ENCODE results near the gene PACS2.
"Not testable (repeated sequence)": the region's sequence is repeated elsewhere in the genome, so short reads cannot be mapped to it uniquely, and the experiment has no call there.

Gene PACS2

DNA sequence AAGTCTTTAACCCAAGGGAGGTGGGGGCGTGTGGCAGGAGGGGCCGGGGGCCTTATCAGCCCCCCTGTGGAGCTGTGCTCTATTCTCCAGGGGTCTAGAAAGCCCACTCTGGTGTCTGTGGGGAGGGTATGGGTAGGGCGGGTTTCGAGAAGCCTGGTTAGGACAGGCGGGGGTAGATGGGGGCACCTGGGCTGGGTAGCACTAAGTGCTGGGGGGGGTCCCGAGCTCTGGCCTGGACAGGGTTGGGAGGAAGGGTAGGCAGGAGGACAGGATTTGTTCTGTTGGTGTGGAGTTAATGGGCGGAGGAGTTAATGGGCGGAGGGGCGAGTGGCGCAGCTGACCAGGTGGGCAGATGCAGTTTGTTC lies 2.0 kb downstream of the PACS2 start:
- DNase-seq: no peak

DNA sequence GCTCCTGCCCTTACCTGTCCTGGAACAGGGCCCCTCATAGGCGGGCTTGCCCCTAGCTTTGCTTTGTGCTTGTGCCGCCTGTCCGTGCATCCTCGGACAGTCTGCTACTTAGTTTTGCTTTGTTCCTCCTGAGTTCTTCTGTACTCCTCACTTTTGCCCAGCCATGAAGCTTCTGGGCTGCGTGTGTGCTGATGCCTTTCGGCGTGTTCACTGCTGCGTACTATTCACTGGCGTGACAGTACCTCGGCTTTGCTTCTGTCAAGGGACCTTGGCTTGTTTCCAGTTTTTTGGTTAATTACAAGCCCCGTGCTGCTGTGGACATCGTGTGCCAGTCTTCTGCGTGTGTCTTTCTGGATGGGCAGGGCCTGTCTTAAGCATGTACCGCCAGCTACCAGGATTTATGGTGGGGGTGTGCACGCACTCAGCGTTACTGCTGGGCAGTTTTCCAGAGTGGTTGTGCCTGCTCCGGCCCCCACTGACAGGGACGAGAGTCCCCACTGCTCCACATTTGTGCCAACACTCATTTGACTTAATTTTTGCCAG lies 2.5 kb downstream of the PACS2 start:
- DNase-seq: no peak

DNA sequence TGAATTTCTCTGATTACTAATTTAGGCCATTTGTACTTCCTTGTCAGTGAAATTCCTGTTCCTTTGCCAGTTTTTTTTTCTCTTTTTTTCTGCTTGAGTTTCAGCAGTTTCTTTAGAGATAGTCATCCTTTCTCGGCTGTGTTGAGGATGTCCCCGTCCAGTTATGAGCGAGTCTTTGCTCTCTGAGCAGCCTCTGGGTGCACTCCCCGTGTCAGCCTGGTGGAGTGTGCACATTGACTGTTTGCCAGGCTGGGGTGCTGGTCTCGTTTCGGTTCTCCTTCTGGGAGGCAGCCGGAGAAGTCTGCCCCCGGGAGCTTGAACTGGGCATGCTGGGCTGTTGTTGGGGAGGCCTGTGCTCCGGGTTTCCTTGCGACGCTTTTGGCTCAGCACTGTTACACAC lies 3.0 kb downstream of the PACS2 start:
- no peak for DNase-seq

DNA sequence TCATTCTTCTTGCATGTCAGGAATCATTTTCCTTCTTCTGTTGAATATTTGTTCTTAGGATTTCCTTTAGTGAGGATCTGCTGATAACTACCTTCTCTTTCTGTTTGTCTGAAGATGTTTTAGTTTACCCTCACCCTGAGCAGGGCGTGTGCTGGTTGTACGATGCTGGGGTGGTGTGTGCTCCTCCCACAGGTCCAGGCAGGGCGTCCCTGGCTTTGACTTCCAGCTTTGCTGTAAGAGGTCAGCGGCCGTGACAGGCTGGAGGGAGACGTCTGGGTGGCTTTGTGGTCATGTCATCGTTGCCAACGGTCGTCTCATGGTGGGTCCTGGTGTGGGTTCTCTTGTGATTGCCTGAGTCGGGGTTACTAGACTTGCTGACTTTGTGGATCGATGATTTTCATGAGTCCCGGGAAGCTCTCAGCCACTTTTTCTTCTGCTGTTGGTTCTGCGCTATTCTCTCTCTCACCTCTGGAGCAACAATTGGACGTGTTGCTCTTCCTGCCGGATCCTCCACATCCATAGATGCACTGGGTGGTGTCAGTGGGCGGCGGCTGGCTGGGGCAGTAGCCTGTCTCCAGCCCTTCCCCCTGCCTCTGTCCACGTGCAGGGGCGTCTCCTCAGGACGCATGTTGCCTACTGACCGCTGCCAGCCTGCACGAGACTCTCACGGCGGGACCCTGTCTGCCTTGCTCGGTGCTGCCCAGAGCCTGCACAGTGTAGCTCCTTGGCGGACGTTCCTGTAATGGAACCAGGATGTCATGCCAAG lies 8.4 kb downstream of the PACS2 start:
- no peak for DNase-seq

DNA sequence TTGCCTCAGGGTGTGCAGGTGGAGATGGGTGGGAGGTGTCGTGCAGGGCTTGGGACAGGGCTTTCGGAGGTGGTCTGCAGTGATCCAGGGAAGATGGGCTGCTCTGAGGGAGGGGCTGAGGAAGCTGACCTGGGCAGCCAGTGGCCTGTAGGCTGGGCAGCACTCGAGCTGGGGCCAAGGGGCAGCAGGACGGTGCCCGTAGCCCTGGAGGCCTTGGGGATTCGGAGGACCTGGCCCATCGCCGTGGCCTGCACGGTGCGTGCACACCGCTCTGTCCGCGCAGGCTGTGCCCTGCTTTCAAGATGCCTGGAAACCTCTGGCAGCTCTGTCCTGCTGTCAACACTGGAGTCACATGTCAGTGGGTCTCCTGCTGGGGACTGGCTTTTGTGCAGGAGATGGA lies 9.1 kb downstream of the PACS2 start:
- no peak for DNase-seq

DNA sequence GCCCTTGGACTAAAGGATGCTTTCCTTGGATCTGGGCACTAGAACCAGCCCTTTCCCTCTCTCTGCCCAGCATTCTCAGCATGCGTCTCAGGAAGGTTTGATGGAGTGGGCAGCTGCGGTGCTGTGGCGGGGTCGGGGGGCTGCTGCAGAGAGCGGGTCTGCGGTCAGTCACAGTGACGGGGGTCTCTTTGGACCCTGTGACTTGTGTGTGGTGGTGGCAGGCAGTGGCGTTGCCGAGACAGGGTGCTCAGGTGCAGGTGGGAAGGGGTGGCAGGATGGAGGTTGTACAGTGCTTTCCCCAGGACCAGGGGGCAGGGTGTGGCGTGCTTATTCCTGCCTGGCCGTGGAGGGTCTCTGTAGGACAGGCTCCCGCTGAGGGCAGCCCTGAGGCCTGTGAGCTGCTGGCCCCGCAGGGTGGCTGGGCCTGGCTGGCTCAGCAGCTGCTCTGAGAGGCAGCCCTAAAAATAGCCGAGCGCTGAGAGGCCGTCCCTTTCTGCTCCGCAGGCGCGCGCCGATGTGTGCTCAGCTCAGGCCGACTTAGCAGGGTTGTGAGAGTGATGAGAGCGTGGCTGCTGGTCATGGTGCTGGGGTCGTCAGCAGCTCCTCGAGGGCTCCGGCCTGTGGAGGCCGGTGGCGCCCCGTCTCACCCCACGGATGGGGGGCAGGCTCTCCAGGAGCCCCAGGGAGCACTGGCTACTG lies 9.7 kb downstream of the PACS2 start:
- DNase-seq: no peak

DNA sequence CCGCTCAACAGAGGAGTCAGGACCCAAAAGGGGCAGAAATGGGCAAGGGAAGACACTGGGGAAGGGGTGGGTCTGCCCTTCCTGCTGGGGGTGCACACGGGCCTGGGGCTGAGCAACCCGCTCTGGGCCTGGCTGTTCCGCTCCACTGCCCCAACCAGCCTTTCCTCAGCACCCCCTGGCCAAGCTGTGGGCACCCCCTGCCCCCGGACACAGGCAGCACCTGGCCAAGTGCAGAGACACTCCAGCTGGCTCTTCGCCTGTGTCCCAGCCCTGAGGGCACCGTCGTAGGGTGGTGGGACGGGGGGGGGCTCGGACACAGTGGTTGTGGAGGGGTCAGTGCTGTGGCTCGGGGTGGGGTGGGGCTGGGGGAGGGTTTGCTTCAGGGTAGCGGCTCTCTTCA lies 10.3 kb downstream of the PACS2 start:
- DNase-seq: no peak

DNA sequence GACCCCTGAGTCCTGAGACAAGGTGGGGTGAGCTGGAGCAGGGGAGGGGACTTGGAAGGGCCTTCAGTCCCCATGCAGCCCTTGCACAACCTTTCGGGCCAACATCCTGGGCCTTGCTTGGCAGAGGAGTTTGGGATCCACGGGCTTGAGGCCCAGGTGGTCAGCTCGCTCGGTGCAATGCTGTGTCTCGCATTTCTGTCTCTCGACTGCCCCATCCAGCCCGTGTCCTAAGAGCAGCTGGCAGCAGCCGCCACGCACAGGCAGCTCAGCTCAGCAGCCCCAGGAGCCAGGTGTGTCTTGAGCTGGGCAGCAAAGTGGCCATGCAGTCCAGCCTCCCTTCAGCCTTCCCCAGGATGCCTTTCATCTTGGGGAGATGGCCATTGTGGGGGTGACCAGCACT lies 10.8 kb downstream of the PACS2 start:
- DNase-seq: no peak

DNA sequence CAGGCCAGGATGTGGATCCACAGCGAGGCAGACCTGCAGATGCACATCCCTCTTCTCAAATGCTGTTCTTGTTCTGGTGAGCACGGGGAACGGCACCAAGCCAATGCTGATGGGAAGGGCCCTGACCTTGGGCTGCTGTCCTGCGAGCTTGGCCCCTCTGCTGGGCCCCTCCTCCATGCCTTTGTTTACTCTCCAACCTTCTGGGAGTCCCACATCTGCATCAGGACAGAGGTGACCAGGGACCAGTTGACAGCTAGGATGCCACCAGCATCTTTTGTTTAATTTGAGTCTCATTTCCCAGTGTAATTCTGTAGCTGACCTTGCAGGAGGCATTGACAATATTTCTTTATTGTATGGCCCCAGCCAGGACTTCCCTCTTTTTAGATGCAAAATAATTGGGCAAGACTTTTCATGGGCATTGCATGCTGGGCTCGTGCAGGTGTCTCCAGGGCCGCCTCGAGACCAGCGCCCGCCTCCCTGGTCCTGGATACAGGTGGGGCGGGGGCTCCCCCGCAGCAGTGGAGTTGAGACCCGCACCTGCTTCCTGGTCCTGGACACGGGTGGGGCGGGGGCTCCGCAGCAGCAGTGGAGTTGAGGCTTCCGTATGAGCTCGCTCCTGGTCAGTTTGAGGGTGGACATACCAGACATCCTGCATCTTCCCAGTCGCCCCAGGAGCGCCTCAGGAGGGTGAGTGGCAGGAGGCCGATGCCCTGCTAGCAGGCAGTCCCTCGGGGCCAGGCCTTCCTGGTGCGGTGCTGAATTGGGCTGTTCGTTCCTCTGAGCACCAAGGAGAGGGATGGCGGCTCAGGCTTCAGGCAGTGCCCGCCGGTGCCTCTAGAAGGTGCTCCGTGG lies 11.4 kb downstream of the PACS2 start:
- no peak for DNase-seq

DNA sequence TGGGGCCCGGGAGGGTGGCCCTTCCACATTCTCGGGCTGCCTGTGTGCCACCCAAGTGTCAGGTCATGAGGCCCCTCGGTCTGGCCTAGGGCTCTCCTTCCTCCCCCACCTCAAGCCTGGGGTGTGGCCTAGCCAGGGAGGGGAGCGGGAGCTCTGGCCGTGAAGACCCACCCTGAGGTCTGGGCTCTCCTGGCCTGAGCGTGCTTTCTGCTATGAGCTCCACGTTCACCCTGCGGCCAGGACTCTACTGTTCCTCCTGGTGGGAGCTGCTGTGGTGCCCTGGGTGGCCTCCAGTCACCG lies 12.0 kb downstream of the PACS2 start:
- no peak for DNase-seq

DNA sequence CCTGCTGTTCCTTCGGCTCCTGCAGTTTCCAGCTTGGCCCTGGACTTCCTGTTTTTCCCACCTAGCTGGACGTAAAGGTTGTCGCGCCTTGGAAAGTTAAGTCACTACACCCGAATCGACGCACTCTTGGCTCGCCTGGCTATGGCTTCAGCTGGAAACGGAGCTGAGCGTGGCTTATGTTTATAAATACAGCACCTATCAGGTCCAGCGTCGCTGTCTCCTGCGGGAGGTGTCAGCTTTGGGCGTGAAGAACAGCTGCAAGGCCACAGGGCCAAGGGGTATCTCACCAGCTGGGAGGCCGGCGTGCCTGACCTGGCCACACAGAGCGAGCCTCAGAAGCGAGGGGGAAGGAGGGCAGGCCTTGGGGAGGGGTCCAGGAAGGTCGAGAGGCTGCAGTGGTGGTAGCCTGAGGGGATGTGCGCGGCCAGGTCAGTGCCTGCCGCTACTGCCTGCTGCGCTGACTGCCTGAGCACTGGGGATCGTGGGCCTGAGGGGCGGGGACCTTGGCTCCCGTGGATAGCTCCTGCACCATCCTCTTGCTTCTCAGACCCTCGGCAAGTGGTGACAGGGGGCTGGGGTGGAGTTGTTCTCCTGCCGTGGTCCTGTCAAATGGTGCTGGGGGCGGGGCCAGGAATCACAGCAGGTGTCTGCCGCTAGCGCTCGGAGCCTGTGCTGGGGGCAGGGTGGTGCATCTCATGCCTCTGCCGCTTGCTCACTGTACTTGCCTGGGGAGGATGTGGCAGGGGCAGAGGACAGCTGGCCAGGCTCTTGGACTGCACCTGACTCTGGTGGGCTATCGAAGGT lies 12.5 kb downstream of the PACS2 start:
- DNase-seq: no peak

DNA sequence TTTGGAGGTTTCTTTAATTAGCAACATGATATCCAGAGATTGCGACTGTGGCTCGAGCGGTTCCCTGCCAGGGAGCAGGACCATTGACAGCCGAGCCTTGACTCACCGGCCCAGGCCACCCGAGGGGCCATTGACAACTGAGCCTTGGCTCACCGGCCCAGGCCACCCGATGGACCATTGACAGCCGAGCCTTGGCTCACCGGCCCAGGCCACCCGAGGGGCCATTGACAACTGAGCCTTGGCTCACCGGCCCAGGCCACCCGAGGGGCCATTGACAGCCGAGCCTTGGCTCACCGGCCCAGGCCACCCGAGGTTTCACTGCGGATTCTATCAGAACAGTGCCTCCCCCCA lies 13.1 kb downstream of the PACS2 start:
- DNase-seq: not testable (repeated sequence)

DNA sequence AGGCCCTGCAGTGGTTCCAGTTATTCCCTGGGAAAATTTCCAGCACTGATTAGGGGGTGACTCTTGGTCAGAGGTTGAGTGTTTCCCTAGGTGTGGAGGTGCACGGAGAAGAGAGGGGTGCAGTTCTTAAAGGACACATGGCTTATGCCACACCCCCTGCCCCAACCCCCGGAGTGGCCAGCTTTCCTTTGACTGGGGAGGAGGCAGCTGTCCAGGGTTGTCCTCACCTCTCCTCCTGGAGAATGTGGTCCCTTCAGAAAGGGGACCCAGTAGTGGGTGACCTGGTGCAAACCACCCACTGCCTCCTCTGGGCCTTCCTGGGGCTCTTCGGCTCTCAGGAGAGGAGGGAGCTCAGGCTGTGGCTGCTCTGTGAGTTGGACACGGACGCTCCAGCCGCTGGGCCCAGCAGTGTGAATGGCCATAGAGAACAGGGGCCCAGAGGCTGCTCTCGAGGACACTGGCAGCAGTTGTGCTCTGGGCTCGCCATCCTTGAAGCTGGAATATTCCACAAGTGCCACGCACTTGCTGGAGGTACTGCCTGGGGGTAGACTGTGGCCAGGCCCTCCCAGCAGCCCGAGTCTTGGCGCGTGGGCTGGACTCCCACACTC lies 13.6 kb downstream of the PACS2 start:
- DNase-seq: no peak

DNA sequence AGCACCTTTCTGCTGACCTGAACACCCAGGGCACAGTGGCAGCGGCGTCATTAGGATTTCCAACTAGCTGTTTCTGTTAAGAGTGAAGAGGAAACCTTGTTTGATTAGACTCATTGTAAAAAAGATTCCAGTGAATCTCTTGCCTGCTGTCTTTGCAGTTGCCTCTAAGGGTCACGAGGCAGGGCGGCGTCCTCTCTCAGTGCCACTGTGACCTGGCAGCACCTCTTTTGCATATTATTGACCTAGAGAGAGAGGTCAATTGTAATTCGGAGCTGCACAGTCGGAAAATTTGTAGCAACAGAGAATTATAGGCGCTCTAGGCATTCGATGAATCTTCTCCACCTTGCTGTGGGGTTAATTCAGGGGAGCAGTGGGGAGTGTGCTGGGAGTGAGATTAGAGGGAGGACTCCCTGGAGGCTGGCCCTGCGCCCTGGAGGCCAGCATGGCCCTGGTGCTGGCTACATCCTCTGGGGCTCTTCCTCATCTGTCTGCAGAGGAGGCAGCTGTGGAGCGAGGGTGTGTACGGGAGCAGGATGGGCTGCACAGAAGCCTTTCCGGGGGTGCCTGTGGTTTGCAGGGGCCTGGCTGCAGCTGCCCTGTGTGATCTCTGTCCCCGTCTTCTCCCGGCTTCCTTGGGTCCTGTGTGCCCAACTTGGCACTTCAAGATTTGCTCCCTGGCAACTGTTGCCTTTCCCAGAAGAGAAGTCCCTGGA lies 14.3 kb downstream of the PACS2 start:
- no peak for DNase-seq

DNA sequence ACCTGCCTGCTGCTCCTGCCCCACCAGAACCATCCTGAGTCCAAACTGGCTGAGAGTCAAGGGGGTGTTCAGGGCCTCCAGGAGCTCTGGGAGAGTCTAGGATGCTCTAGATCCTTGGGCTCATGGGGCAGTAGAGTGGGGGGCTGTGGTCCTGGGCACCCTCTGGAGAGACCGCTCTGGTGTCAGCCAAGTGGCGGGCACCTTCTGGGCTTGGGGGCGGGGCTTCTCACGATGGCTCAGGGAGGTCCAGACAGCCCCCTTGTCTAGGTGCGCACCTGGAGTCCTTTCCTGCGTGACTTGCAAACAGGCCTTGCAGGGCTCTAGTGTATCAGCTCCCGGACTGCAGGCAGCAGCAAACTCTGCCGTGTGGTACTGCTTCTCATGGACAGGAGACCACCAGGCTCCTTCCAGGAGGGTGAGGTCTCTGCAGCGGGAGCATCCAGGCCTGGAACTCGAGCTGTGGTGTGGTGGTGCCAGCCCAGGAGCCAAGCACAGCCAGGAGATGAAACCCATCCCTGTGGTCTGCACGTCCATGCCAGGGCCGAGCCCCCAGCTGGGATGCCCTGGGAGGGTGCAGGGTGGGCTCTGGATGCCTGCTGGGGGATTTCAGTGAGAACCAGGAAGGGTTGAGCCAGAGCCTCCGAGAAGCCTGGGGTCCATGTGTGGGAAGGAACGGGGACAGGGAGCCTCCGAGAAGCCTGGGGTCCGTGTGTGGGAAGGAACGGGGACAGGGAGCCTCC lies 15.0 kb downstream of the PACS2 start:
- DNase-seq: no peak

DNA sequence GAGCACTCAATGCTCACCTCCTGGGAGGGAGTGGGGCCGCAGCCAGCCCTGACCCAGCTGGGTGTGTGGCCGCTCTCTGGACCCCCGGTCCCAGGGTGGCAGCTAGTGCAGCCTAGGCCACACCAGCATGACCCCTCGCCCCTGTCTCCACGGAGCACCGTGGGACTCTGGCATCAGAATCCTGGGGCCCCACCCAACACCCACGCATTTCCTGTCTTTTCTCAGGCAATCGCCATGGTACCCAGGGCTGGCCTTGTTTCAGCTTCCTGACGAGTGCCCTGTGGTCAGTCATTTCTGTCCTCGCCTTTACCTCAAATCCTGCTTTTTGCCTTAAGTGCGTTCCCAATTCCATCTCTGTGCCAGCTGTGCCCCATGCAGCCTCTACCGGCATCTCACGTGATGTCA lies 15.9 kb downstream of the PACS2 start:
- no peak for DNase-seq

DNA sequence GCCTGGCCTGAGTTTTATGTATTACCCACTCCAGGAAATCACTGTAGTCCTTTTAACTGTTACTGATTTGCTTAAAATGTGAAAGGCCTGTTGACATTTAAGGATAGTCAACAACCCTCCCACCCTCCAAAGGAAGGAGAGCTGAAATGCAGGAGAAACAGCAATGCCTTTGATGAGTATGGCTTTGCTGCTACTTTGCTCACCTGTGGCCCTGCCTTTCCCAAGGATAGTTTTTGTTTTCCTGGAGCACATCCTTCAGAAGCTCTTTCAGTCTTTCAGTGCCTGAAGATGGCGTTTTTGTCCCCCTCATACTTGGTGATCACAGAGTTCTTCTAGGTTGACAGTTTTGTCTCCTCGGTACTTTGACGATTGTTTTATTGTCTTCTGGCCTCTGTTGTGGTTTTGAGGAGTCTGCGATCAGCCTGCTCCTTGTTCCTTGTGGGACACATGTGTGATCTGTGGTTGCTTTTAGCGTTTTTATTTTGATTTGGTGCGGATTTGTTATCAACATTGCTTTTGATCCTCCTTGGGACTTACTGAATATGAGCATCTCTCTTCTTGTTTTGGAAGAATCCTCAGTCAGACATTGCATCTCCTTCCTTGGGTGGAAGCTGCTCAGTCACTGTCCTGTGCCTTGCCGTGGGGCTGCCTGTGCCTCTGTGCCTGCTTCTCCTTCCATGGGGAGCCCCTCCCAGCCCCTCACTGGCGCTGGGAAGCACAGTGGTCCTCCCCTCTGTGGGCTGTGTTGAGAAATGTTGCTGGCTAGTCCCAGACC lies 17.2 kb downstream of the PACS2 start:
- no peak for DNase-seq

DNA sequence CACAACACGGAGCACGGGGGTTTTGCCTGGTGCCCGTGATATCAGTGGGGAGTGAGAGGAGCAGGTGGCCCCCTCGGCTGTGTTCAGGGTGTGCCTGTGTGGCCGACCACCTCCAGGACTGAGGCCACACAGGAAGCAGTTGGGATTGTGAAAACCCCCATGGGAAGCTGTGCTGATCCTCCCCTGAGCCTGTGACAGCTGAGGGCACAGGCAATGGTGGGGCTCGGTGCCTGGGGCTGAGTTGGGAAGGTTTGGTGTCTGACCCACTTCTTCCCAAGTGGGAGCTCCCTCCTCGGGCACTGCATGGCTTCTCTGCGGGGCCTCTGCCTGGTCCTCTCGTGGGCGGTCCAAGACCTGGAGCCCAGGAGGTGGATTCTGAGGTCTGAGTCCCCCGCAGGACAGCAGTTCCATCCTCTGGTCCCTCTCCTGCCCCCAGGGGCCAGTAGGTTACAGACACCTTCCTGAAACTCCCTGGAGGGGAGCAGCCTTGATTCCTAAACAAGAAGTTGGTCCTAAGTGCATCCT lies 17.9 kb downstream of the PACS2 start:
- no peak for DNase-seq

DNA sequence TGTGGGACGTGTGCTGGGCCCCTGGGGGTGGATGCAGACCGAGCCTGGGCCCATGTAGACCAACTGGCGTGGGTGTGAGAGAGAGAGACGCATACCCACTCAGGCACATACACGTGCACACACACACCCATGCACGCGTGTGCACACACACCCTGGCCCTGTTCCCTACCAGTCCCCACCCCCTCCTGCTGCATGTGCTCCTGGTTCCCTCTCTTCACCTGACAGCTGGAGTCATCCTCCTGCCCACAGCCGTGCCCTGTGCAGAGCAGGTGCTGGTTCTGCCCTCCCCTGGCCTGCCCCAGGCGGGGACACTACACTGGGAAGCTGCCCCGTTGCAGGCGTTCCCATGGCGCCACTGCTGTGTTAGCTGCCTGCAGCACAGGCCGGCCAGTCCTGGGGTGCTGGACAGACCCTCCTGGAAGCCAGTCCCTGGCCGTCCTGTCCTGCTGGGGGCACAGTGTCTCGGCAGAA lies 18.5 kb downstream of the PACS2 start:
- DNase-seq: no peak

All from retina (tissue), 1 donor.